Retinal pigment epithelial cell (primary cell): ENCODE data around the gene FN3K.
A peak's percentile ranks its signal among the peaks of the same experiment; 100 is the strongest.

ENCODE experiments used
- DNase-seq: peaks from one replicate; pipeline ENCODE4 v3.0.0-alpha.2; 2010; ENCODE audit warnings: low read depth
- H3K4me3 ChIP-seq: 2 replicates; pipeline ENCODE4 v1.5.1; 2011; ENCODE audit warnings: mild to moderate bottlenecking, low read length, control low read depth, moderate library complexity
- TF ChIP-seq, protein P1 (sequence below): conservative IDR thresholded peaks from 2 replicates; pipeline ENCODE4 v1.5.1; 2011; ENCODE audit warnings: low read depth, low read length, control low read depth, inconsistent platforms

Gene FN3K

DNA sequence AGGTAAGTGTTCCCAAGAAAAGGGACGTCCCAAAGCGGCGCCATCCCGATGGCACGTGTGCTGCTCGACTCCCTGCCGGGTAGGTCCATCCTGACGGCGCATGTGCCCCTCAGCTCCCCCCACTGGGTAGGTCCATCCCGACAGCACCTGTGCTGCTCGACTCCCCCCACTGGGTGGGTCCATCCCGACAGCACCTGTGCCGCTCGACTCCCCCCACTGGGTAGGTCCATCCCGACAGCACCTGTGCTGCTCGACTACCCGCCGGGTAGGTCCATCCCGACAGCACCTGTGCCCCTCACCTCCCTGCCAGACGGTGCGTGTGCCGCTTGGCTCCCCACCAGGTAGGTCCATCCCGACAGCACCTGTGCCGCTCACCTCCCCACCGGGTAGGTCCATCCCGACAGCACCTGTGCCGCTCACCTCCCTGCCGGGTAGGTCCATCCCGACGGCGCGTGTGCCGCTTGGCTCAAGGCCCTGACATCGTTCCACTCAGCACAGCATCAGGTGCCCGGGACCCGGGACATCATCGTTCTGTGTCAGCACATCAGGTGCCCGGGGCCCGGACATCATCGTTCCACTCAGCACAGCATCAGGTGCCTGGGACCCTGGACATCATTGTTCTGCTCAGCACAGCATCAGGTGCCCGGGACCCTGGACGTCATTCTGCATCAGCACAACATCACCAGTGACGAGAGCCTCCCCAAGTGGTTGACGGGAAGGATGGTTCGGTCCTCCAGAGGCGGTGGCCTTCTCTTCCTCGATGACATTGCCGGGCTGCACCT is 5.7 kb upstream of the FN3K start:
- DNase-seq = no peak
- TF ChIP-seq, protein P1, sequence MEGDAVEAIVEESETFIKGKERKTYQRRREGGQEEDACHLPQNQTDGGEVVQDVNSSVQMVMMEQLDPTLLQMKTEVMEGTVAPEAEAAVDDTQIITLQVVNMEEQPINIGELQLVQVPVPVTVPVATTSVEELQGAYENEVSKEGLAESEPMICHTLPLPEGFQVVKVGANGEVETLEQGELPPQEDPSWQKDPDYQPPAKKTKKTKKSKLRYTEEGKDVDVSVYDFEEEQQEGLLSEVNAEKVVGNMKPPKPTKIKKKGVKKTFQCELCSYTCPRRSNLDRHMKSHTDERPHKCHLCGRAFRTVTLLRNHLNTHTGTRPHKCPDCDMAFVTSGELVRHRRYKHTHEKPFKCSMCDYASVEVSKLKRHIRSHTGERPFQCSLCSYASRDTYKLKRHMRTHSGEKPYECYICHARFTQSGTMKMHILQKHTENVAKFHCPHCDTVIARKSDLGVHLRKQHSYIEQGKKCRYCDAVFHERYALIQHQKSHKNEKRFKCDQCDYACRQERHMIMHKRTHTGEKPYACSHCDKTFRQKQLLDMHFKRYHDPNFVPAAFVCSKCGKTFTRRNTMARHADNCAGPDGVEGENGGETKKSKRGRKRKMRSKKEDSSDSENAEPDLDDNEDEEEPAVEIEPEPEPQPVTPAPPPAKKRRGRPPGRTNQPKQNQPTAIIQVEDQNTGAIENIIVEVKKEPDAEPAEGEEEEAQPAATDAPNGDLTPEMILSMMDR = no peak
- no peak overlapping the region for H3K4me3 ChIP-seq

DNA sequence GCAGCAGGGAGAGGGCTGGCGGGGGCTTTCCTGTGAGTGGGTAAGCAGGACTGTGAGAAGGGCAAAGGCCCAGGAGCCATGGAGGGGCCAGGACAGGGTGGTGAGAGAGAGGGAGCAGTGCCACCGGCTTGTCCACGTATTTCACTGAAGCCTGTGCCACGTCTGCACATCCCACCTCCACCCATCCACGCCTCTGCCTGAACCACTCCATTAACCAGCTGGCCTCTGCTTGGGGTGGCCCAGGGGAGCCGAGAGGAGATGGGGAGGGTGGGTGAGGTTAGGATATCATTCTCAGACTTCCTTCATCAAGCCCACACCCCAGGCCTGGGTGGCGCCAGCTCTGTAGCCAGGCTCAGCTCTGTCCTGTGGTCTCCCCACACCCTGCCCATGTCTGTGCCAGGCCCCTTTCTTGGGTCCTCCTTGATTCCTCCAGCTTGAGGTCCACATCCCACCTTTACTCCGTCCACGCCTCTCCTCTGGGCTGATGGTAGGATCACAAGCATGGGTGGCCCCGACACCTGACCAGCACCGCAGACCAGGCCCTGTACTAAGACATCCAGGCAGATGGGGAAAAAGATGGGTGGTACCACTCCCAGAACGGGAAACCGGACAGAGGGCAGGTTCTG is 3.2 kb upstream of the FN3K start:
- H3K4me3 ChIP-seq = no peak overlapping the region
- no peak for DNase-seq
- TF ChIP-seq, protein P1 = no peak

DNA sequence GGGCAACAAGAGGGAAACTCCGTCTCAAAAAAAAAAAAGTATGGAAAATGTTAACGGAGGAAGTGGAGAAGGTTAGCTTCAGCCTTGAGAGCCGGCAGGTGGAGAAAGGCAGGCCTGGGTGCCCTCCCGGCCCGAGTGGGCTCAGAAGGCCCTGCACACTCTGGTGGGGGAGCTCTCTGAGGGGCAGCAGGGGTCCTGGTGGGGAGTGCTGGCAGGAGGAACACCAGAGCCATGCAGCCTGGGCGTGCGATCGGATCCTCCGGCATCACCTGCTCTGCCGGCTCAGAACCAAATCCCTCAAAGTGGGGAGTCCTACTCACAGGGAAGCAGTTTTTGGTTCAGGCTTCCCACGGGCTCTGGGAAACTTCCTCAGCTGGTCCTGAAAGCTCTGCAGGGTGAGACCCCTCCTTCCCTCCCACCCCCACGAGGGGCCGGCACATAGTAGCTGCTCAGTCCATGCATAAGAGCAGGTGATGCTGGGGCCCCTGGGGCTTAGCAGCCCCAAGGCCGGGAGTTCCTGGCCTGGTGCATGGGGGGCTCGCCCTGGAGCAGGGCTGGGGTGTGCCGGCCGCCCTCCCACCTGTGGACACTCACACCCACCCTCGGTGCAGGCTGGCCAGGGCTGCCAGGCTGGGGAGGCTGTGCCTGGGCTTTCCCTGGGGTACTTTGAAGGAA is 1.2 kb downstream of the FN3K start:
- no peak for DNase-seq
- TF ChIP-seq, protein P1 = no peak
- H3K4me3 ChIP-seq = peak overlapping the region; percentile 64

DNA sequence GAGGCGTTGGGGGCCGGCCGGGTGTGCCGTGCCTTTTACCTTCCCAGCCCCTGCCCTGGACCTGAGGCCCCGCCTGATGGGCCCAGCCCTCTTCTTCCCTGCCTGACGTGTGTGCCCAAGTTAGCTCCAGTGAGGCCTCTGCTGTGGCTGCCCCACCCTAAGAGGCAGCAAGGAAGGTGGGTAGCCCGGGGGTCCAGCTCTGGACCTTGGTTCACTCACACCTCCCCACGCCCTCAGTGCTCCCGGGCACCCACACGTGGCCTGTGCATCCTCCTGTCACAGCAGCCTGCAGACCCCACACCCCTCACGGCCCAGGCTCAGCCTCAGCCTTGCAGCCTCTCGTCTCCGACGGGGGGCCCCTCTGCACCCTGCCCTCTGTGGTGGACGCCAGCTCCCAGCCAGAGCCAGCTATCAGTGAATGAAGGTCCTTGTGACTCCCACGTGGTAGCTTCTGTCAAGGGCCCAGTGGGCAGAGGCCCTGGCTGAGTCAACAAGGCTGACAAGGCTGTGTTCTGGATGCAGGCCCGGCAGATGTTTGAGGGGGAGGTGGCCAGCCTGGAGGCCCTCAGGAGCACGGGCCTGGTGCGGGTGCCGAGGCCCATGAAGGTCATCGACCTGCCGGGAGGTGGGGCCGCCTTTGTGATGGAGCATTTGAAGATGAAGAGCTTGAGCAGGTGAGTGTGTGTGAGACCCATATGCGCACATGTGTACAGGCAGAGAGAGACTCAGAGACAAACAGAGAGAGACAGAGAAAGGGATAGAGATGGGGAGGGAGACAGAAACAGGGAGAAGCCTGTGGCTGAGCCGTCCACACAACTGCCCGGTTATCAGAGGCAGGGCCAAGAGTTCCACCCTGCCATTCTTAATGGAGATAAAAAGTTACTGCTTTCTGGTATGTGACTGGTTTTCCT is 2.8 kb downstream of the FN3K start:
- no peak overlapping the region for H3K4me3 ChIP-seq
- TF ChIP-seq, protein P1 = no peak
- no peak for DNase-seq

DNA sequence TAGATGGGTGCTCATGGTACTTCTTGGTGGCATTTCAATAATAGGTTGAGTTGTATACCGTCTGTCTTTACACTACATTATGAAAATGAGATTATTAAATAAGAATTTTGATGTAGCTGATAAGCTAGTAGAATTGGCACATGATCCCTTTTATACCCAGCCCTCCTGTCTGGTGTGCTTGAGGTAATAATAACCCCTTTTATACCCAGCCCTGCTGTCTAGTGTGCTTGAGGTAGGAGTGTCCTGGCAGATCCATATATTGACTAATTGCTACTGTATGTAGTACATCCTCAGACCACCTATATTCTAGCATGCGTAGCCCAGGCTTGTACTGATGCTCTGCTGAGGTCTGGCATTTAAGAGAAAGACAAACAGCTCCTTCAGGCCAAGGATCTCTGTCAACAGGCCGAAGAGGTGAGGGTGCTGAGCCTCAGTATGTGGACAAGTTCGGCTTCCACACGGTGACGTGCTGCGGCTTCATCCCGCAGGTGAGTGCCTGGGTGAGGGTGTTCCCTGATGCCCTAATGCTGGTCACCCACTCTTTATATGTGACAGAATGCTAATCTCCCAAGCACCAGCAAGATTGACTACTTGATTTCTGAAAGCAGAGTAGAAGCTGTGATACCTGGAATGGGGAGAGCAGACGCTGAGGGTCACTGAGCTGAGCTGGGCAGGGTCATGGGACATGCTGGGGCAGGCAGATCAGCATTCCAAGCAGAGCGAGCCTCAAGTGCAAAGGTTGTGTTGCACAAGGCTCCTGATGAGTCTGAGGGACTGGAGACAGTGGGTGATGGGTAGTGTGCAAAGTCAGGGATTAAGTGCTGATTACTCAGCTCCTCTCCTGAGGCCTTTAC is 5.7 kb downstream of the FN3K start:
- H3K4me3 ChIP-seq = no peak overlapping the region
- DNase-seq = no peak
- TF ChIP-seq, protein P1 = no peak
